NT2/D1 (cell line): ENCODE data around the gene DOCK3.

ENCODE experiments used
- SUZ12 ChIP-seq: IDR thresholded peaks from 2 replicates; pipeline ENCODE4 v1.6.1; 2011; ENCODE audit not compliant: insufficient read length, insufficient read depth; ENCODE audit errors: extremely low read depth
- YY1 ChIP-seq: IDR thresholded peaks from 2 replicates; pipeline ENCODE4 v1.6.1; 2011; ENCODE audit not compliant: insufficient read length, insufficient read depth
- ZNF274 ChIP-seq: IDR thresholded peaks from 2 replicates; pipeline ENCODE4 v1.6.1; 2011; ENCODE audit warnings: mild to moderate bottlenecking, low read depth, low read length

- TF ChIP-seq YY1 (no peak), ZNF274 (no peak), SUZ12 (no peak)
These were observed 466.8 kb downstream of the DOCK3 start for GRCh38 chr3:51141573-51141972.
